AG20443 (cell line): ENCODE measurements around the gene BGN.

Experiments
- DNase-seq: peaks from one replicate; pipeline ENCODE4 v3.0.0; 2012; ENCODE audit warnings: low spot score, mixed read lengths

BGN gene

GRCh38 chrX:153485396-153486080, 9.2 kb upstream of the BGN start:
- no peak for DNase-seq

- no peak for DNase-seq
These were observed 8.6 kb upstream of the BGN start for GRCh38 chrX:153486171-153486570.

- DNase-seq = no peak
These were observed 7.1 kb upstream of the BGN start for GRCh38 chrX:153487590-153488071.

GRCh38 chrX:153488231-153488914, 6.4 kb upstream of the BGN start:
- peak; percentile 60 for DNase-seq

- no peak for DNase-seq
These were observed 4.4 kb upstream of the BGN start for GRCh38 chrX:153490217-153490930.

GRCh38 chrX:153491351-153491914, 3.3 kb upstream of the BGN start:
- no peak for DNase-seq

GRCh38 chrX:153491918-153492317, 2.9 kb upstream of the BGN start:
- no peak for DNase-seq

GRCh38 chrX:153492543-153492942, 2.2 kb upstream of the BGN start:
- no peak for DNase-seq

- no peak for DNase-seq
These were observed 1.7 kb upstream of the BGN start for GRCh38 chrX:153493085-153493484.

- DNase-seq = no peak
These were observed 719 bp upstream of the BGN start for GRCh38 chrX:153494061-153494460.

- DNase-seq = peak; percentile 55
These were observed 577 bp downstream of the BGN start for GRCh38 chrX:153495362-153495751.

- no peak for DNase-seq
These were observed 1.3 kb downstream of the BGN start for GRCh38 chrX:153495903-153496589.

- no peak for DNase-seq
These were observed 1.8 kb downstream of the BGN start for GRCh38 chrX:153496590-153496959.

GRCh38 chrX:153498453-153498852, 3.7 kb downstream of the BGN start:
- DNase-seq = no peak

- DNase-seq = no peak
These were observed 4.6 kb downstream of the BGN start for GRCh38 chrX:153499341-153499740.

- peak; percentile 42 for DNase-seq
These were observed 5.1 kb downstream of the BGN start for GRCh38 chrX:153499876-153500275.

GRCh38 chrX:153500676-153501280, 6.0 kb downstream of the BGN start:
- DNase-seq = no peak

- DNase-seq = no peak
These were observed 6.8 kb downstream of the BGN start for GRCh38 chrX:153501530-153501929.

GRCh38 chrX:153502131-153502530, 7.4 kb downstream of the BGN start:
- DNase-seq = no peak

- DNase-seq = no peak
These were observed 8.0 kb downstream of the BGN start for GRCh38 chrX:153502796-153503195.

- no peak for DNase-seq
These were observed 9.8 kb downstream of the BGN start for GRCh38 chrX:153504445-153505016.
